B cell (primary cell): ENCODE data around the gene LIMK2. TPM values are rescaled to one million over a fixed set of nuclear protein-coding genes. Genes with fewer than 3 reads are reported as not detected.

Experiments used
- ATAC-seq: fragments of 200-7000 bp; cut with Tn5 transposase; one replicate; pipeline ENCODE4 v1.10.0; 2021; ENCODE audit warnings: low read depth, mild to moderate bottlenecking, moderate number of reproducible peaks, moderate library complexity
- CTCF ChIA-PET: fragments of 350-600 bp; sonication (Branson Sonifier 250); formaldehyde crosslinking; loops from one replicate; lab custom pipeline; 2021; ENCODE audit warnings: antibody characterized with exemption, inconsistent platforms; lab: Charles Lee
- POLR2A ChIA-PET: fragments of 350-600 bp; sonication (Branson Sonifier 250); formaldehyde crosslinking; loops from one replicate; lab custom pipeline; 2021; ENCODE audit warnings: antibody characterized with exemption; lab: Charles Lee
- DNase-seq: peaks from one replicate; pipeline ENCODE4 v3.0.0; 2013
- H2AFZ ChIP-seq: 2 replicates; pipeline ENCODE4 v1.6.1; 2012; ENCODE audit warnings: mild to moderate bottlenecking, low read depth, low read length; ENCODE audit not compliant: insufficient read depth, poor library complexity, severe bottlenecking
- H3K27ac ChIP-seq, 2 donors: 1 replicate in 1 of 2; 2 replicates in 1 of 2; pipeline ENCODE4 v1.5.1; 2012 to 2013; ENCODE audit warnings: low read length in 2 of 2, mild to moderate bottlenecking in 2 of 2, moderate library complexity in 1 of 2
- H3K27me3 ChIP-seq, 4 experiments: fragments of 200-600 bp in 1 of 4; sonication (generic) in 1 of 4; replicated peaks in 1 of 4; 1 replicate in 2 of 4; 2 replicates in 2 of 4; pipeline versions ENCODE4 v1.6.1 to v1.7.0; 2013 to 2016; ENCODE audit warnings: low read length in 3 of 4, mild to moderate bottlenecking in 2 of 4, mixed read lengths in 1 of 4, moderate library complexity in 1 of 4; ENCODE audit not compliant: insufficient read depth in 4 of 4, control insufficient read depth in 3 of 4; ENCODE audit errors: control extremely low read depth in 1 of 4
- H3K36me3 ChIP-seq, 2 experiments: replicated peaks in 1 of 2; 1 replicate in 1 of 2; 2 replicates in 1 of 2; pipeline versions ENCODE4 v1.6.1 to v1.7.1; 2013; ENCODE audit warnings: low read length in 1 of 2; ENCODE audit not compliant: insufficient read depth in 2 of 2, control insufficient read depth in 1 of 2; ENCODE audit errors: control extremely low read depth in 1 of 2, extremely low read depth in 1 of 2
- H3K4me1 ChIP-seq, 2 donors: fragments of 200-600 bp in 1 of 2; sonication (generic) in 1 of 2; 1 replicate in 1 of 2; 2 replicates in 1 of 2; pipeline versions ENCODE4 v1.5.1 to v1.6.1; 2013 to 2017; ENCODE audit warnings: low read length in 2 of 2; ENCODE audit not compliant: control insufficient read depth in 2 of 2, insufficient read depth in 2 of 2
- H3K4me2 ChIP-seq: replicated peaks from 2 replicates; pipeline ENCODE3; 2012; ENCODE audit warnings: mild to moderate bottlenecking, low read depth, low read length; ENCODE audit not compliant: poor library complexity, severe bottlenecking
- H3K4me3 ChIP-seq, 5 experiments: fragments of 200-600 bp in 1 of 5; sonication (generic) in 1 of 5; 1 replicate in 3 of 5; 2 replicates in 2 of 5; pipeline versions ENCODE4 v1.5.1 to v1.7.0; 2011 to 2016; ENCODE audit warnings: low read length in 4 of 5, mild to moderate bottlenecking in 4 of 5, low read depth in 2 of 5, control low read depth in 1 of 5, moderate library complexity in 1 of 5; ENCODE audit not compliant: insufficient read depth in 1 of 5; ENCODE audit errors: control extremely low read depth in 1 of 5, extremely low read depth in 1 of 5
- H3K79me2 ChIP-seq: fragments of 200-600 bp; sonication (generic); one replicate; pipeline ENCODE4 v1.6.0; 2016; ENCODE audit warnings: low read length; ENCODE audit not compliant: control insufficient read depth, insufficient read depth
- H3K9ac ChIP-seq: fragments of 200-600 bp; sonication (generic); 2 replicates; pipeline ENCODE4 v1.6.1; 2017; ENCODE audit warnings: mild to moderate bottlenecking, low read length, moderate library complexity
- H3K9me3 ChIP-seq, 3 donors: one replicate each; pipeline versions ENCODE4 v1.6.1 to v1.7.1; 2013; ENCODE audit warnings: low read length in 2 of 3; ENCODE audit not compliant: control insufficient read depth in 2 of 3, insufficient read depth in 1 of 3; ENCODE audit errors: control extremely low read depth in 1 of 3
- H4K20me1 ChIP-seq: 2 replicates; pipeline ENCODE4 v1.6.0; 2012; ENCODE audit warnings: mild to moderate bottlenecking, low read length; ENCODE audit not compliant: insufficient read depth, control insufficient read depth, poor library complexity, severe bottlenecking
- H3K27ac Mint-ChIP-seq: one replicate; pipeline ENCODE4 v1.8.0; 2021; ENCODE audit warnings: mixed read lengths
- H3K27me3 Mint-ChIP-seq: one replicate; pipeline ENCODE4 v1.8.0; 2021; ENCODE audit warnings: mixed read lengths
- H3K4me1 Mint-ChIP-seq: one replicate; pipeline ENCODE4 v1.8.0; 2021; ENCODE audit warnings: mixed read lengths
- H3K4me3 Mint-ChIP-seq: one replicate; pipeline ENCODE4 v1.8.0; 2021; ENCODE audit warnings: mixed read lengths
- H3K9me3 Mint-ChIP-seq: one replicate; pipeline ENCODE4 v1.8.0; 2022; ENCODE audit warnings: mixed read lengths; ENCODE audit not compliant: insufficient read depth
- CTCF ChIP-seq: fragments of 200-600 bp; IDR thresholded peaks from one replicate; pipeline ENCODE4 v1.8.0; 2022; ENCODE audit warnings: antibody characterized with exemption, mild to moderate bottlenecking
- EZH2 ChIP-seq: IDR thresholded peaks from 2 replicates; pipeline ENCODE4 v1.6.1; 2012; ENCODE audit warnings: borderline replicate concordance, low read depth, mild to moderate bottlenecking, moderate library complexity, low read length; ENCODE audit not compliant: insufficient read depth, poor library complexity, severe bottlenecking
- WGBS: methylation state at CpG from one replicate; pipeline ENCODE4 v1.1.5; 2013; ENCODE audit warnings: missing lambda C conversion rate; ENCODE audit not compliant: insufficient coverage; 5-methylcytosine and 5-hydroxymethylcytosine counted together
- intact Hi-C: fragments of 100-400 bp; cut with micrococcal nuclease; formaldehyde crosslinking; loops from one replicate; pipeline ENCODE4 v1.10.0; 2022
- polyA plus RNA-seq: library from polyadenylated mRNA; depleted of rRNA; stranded (reverse); fragments of >200 nt; gene quantifications from 2 replicates; pipeline ENCODE4 v1.2.3, GENCODE V29; 2012
- small RNA-seq: library from RNA; depleted of rRNA; stranded (forward); fragments of <200 nt; gene quantifications from one replicate; pipeline ENCODE3, GENCODE V24; 2012; ENCODE audit warnings: low replicate concordance, low read depth; ENCODE audit not compliant: insufficient read length
- total RNA-seq, 2 donors: library from RNA; stranded (reverse); fragments of 120-200 nt in 1 of 2; gene quantifications; 1 replicate in 1 of 2; 2 replicates in 1 of 2; pipeline versions ENCODE4 v1.2.3 to v1.2.4, GENCODE V29; 2013 to 2022

Gene LIMK2
- total and polyA plus RNA-seq, 2 donors (not counting 1 experiment from before 2014, with no cell fraction given) = 6.8 to 20.2 TPM

GRCh38 chr22:31328544-31328960 is 116.5 kb downstream of the LIMK2 start:
- no peak overlapping the region for H3K27ac ChIP-seq
- H3K36me3 ChIP-seq = peaks cover 1 to 93% of the 10 kb centered on the region in 2 experiments
- H2AFZ ChIP-seq = no peak overlapping the region
- H3K27me3 ChIP-seq = no peaks in the 10 kb centered on the region
- no peak overlapping the region for H3K9ac ChIP-seq
- H3K27me3 Mint-ChIP-seq = no peaks in the 10 kb centered on the region
- intact Hi-C loops = no loop called here
- ChIA-PET POLR2A (no interaction called here), CTCF (no interaction called here)
- no peak for TF ChIP-seq CTCF
- TF ChIP-seq EZH2 = no peak
- H3K27ac Mint-ChIP-seq = no peak overlapping the region
- peaks cover 1% of the 10 kb centered on the region for H3K4me1 Mint-ChIP-seq
- H3K79me2 ChIP-seq = peaks cover 11% of the 10 kb centered on the region
- H3K9me3 Mint-ChIP-seq = no peaks in the 10 kb centered on the region
- 98% methylated on average over 10 of the region's 13 CpGs for WGBS
- H3K4me3 Mint-ChIP-seq = no peak overlapping the region
- ATAC-seq (no peak), DNase-seq (no peak)
- H3K9me3 ChIP-seq = no peaks in the 10 kb centered on the region
- H3K4me1 ChIP-seq = no peaks in the 10 kb centered on the region
- H3K4me2 ChIP-seq = no peak overlapping the region
- peaks cover 68% of the 10 kb centered on the region for H4K20me1 ChIP-seq
- H3K4me3 ChIP-seq = no peak overlapping the region

GRCh38 chr22:31329029-31329428 is 116.9 kb downstream of the LIMK2 start:
- POLR2A ChIA-PET = no interaction called here
- no peak overlapping the region for H3K27ac Mint-ChIP-seq
- H3K9ac ChIP-seq = no peak overlapping the region
- H4K20me1 ChIP-seq = peaks cover 73% of the 10 kb centered on the region
- intact Hi-C loops = no loop called here
- no peaks in the 10 kb centered on the region for H3K4me1 ChIP-seq
- peaks cover 1% of the 10 kb centered on the region for H3K4me1 Mint-ChIP-seq
- H2AFZ ChIP-seq = no peak overlapping the region
- H3K36me3 ChIP-seq = peaks cover 1 to 94% of the 10 kb centered on the region in 2 experiments
- no peak for TF ChIP-seq EZH2
- TF ChIP-seq CTCF = no peak
- no peak overlapping the region for H3K4me2 ChIP-seq
- CTCF ChIA-PET = no interaction called here
- ATAC-seq (no peak), DNase-seq (no peak)
- H3K9me3 Mint-ChIP-seq = no peaks in the 10 kb centered on the region
- H3K27me3 Mint-ChIP-seq = no peaks in the 10 kb centered on the region
- peaks cover 15% of the 10 kb centered on the region for H3K79me2 ChIP-seq
- no peaks in the 10 kb centered on the region for H3K9me3 ChIP-seq
- H3K4me3 Mint-ChIP-seq = no peak overlapping the region
- no peaks in the 10 kb centered on the region for H3K27me3 ChIP-seq
- no peak overlapping the region for H3K4me3 ChIP-seq
- WGBS = 100% methylated on average over 4 of the region's 4 CpGs
- no peak overlapping the region for H3K27ac ChIP-seq

Small RNA genes lying within 50 kb of the gene (small RNA-seq; reads per million reads assigned to genes)
- gene RF00019 (not detected), gene RNA5SP496 (not detected), gene RNU6-1128P (not detected)

Other genes with a start within 250 kb of the LIMK2 start
- gene MORC2, start 243.5 kb upstream of the LIMK2 start, total RNA-seq = 25.0 and 26.4 TPM in 2 replicates
- gene MORC2, start 243.5 kb upstream of the LIMK2 start, polyA plus RNA-seq = 10.1 and 12.1 TPM in 2 replicates
- gene TUG1, start 243.0 kb upstream of the LIMK2 start, total RNA-seq = 110 and 119 TPM in 2 replicates
- gene TUG1, start 243.0 kb upstream of the LIMK2 start, polyA plus RNA-seq = 78.9 and 82.6 TPM in 2 replicates
- gene SMTN, start 131.0 kb upstream of the LIMK2 start, total RNA-seq = 4.0 and 4.7 TPM in 2 replicates
- 5.3 and 7.0 TPM in 2 replicates for gene SMTN, start 131.0 kb upstream of the LIMK2 start, polyA plus RNA-seq
- 18.4 and 23.6 TPM in 2 replicates for gene SELENOM, start 104.7 kb upstream of the LIMK2 start, total RNA-seq
- gene SELENOM, start 104.7 kb upstream of the LIMK2 start, polyA plus RNA-seq = 29.9 and 43.3 TPM in 2 replicates
- gene INPP5J, start 89.3 kb upstream of the LIMK2 start, total RNA-seq = 0.29 and 0.52 TPM in 2 replicates
- gene INPP5J, start 89.3 kb upstream of the LIMK2 start, polyA plus RNA-seq = 0.07 and 0.42 TPM in 2 replicates
- gene PLA2G3, start 71.8 kb upstream of the LIMK2 start, total RNA-seq = not detected in 2 replicates
- gene PLA2G3, start 71.8 kb upstream of the LIMK2 start, polyA plus RNA-seq = not detected in 2 replicates
- 23.0 and 24.6 TPM in 2 replicates for gene RNF185, start 52.1 kb upstream of the LIMK2 start, total RNA-seq
- gene RNF185, start 52.1 kb upstream of the LIMK2 start, polyA plus RNA-seq = 9.4 and 12.8 TPM in 2 replicates
- gene PIK3IP1, start 80.2 kb downstream of the LIMK2 start, total RNA-seq = 89.2 and 92.9 TPM in 2 replicates
- 89.8 and 115 TPM in 2 replicates for gene PIK3IP1, start 80.2 kb downstream of the LIMK2 start, polyA plus RNA-seq
- 47.0 and 47.4 TPM in 2 replicates for gene PATZ1, start 134.0 kb downstream of the LIMK2 start, total RNA-seq
- 35.1 and 35.6 TPM in 2 replicates for gene PATZ1, start 134.0 kb downstream of the LIMK2 start, polyA plus RNA-seq
- 58.9 and 77.7 TPM in 2 replicates for gene DRG1, start 187.3 kb downstream of the LIMK2 start, total RNA-seq
- 26.6 and 33.9 TPM in 2 replicates for gene DRG1, start 187.3 kb downstream of the LIMK2 start, polyA plus RNA-seq